Choroid plexus epithelial cell (primary cell): Measurements from ENCODE around the gene UGT1A4.

Experiments used
- DNase-seq: peaks from one replicate; pipeline ENCODE4 v3.0.0-alpha.2; 2010; ENCODE audit warnings: low read depth
- H3K4me3 ChIP-seq: 2 replicates; pipeline ENCODE4 v1.5.1; 2011; ENCODE audit warnings: low read depth, mild to moderate bottlenecking, control low read depth, low read length, moderate library complexity
- CTCF ChIP-seq: conservative IDR thresholded peaks from 2 replicates; pipeline ENCODE4 v1.5.1; 2011; ENCODE audit warnings: low read depth, mild to moderate bottlenecking, control low read depth, inconsistent platforms, low read length, moderate library complexity

Gene UGT1A4

GRCh38 chr2:233798335-233799086, 80.0 kb downstream of the UGT1A4 start:
- H3K4me3 ChIP-seq, result no peak overlapping the region
- no peak for TF ChIP-seq CTCF
- no peak for DNase-seq

GRCh38 chr2:233799087-233799665, 80.6 kb downstream of the UGT1A4 start:
- no peak for DNase-seq
- TF ChIP-seq CTCF, result no peak
- H3K4me3 ChIP-seq, result no peak overlapping the region

GRCh38 chr2:233799716-233800115, 81.2 kb downstream of the UGT1A4 start:
- H3K4me3 ChIP-seq, result no peak overlapping the region
- DNase-seq, result no peak
- TF ChIP-seq CTCF, result no peak

GRCh38 chr2:233800208-233800607, 81.7 kb downstream of the UGT1A4 start:
- H3K4me3 ChIP-seq, result no peak overlapping the region
- TF ChIP-seq CTCF, result no peak
- DNase-seq, result no peak

- TF ChIP-seq CTCF, result no peak
- H3K4me3 ChIP-seq, result no peak overlapping the region
- DNase-seq, result peak; percentile 11
Measured at GRCh38 chr2:233801357-233802131, 83.0 kb downstream of the UGT1A4 start.

- TF ChIP-seq CTCF, result no peak
- no peak overlapping the region for H3K4me3 ChIP-seq
- DNase-seq, result no peak
Measured at GRCh38 chr2:233802132-233802815, 83.7 kb downstream of the UGT1A4 start.
